ENCODE data around the gene ANKRD60. TPM values are rescaled to one million over a fixed set of nuclear protein-coding genes. Genes with fewer than 3 reads are reported as not detected.

The ANKRD60 gene
- total RNA-seq, 1 experiment from 2014 or later, result not detected

- no peak overlapping the region for H3K4me2 ChIP-seq (ENCODE audit: insufficient read depth, insufficient read length, low read length)
- H3K79me2 ChIP-seq (ENCODE audit: insufficient read depth, low read length), result no peaks in the 10 kb centered on the region
- WGBS (ENCODE audit: extremely low coverage, insufficient read length, low lambda C conversion rate), result no CpG with 5 or more reads among the region's 7 CpGs
- no peak overlapping the region for H2AFZ ChIP-seq (ENCODE audit: low read length)
- no peaks in the 10 kb centered on the region for H3K4me1 ChIP-seq (ENCODE audit: insufficient read depth, low read length)
- H4K8ac ChIP-seq (replicated peaks; ENCODE audit: insufficient read length, low read depth, low read length), result no peak overlapping the region
- H3K36me3 Mint-ChIP-seq (ENCODE audit: insufficient read depth in 1 of 3, low read depth in 3 of 3), result peaks cover 9 to 18% (median 10%) of the 10 kb centered on the region in 3 experiments
- no peak overlapping the region for H3T11ph ChIP-seq (ENCODE audit: low read length)
- H3K27me3 Mint-ChIP-seq (ENCODE audit: low read depth), result peaks cover 12% of the 10 kb centered on the region
- H3K9me3 ChIP-seq (ENCODE audit: control insufficient read depth, low read depth, low read length), result no peaks in the 10 kb centered on the region
- H3K4me3 Mint-ChIP-seq, result no peak overlapping the region
- TF ChIP-seq CTCF (conservative IDR thresholded peaks at IDR 0.05), result no peak; the same call in 2 of the 3 replicates
- no peak overlapping the region for H3K18ac ChIP-seq (ENCODE audit: insufficient read length, low read depth, low read length)
- H4K20me1 ChIP-seq (ENCODE audit: control insufficient read depth, insufficient read depth, insufficient read length), result no peaks in the 10 kb centered on the region
- H3K4ac ChIP-seq (ENCODE audit: low read depth, low read length), result no peak overlapping the region
- no peak overlapping the region for H2BK120ac ChIP-seq (ENCODE audit: low read depth, low read length, poor library complexity, severe bottlenecking)
- no peak overlapping the region for H4K91ac ChIP-seq (ENCODE audit: insufficient read length, low read depth, low read length)
- H3K27me3 ChIP-seq (ENCODE audit: insufficient read depth, low read length), result no peaks in the 10 kb centered on the region
- H3K9me3 Mint-ChIP-seq, result no peaks in the 10 kb centered on the region
- H2BK20ac ChIP-seq (ENCODE audit: low read depth, low read length, poor library complexity, severe bottlenecking), result no peak overlapping the region
- no peak overlapping the region for H3K56ac ChIP-seq (ENCODE audit: insufficient read length, low read depth, low read length)
- peaks cover 5% of the 10 kb centered on the region for H3K23me2 ChIP-seq (ENCODE audit: insufficient read length, low read depth, low read length, poor library complexity, severe bottlenecking)
- no peak overlapping the region for H3K14ac ChIP-seq (ENCODE audit: insufficient read depth, low read length)
- H2BK5ac ChIP-seq (ENCODE audit: insufficient read length, low read length), result no peak overlapping the region
- H3K9ac ChIP-seq (ENCODE audit: extremely low read depth, insufficient read length, low read length), result no peak overlapping the region
- H3K27ac Mint-ChIP-seq, result no peak overlapping the region; a peak in 1 of 7 replicates
- H4K5ac ChIP-seq (ENCODE audit: insufficient read length, low read depth, low read length), result no peak overlapping the region
- H2BK15ac ChIP-seq (ENCODE audit: low read depth, low read length), result no peak overlapping the region
- H3K23ac ChIP-seq (ENCODE audit: insufficient read length, low read depth, low read length), result no peak overlapping the region
- no peak overlapping the region for H2AK5ac ChIP-seq (ENCODE audit: insufficient read length, low read length)
- H2BK12ac ChIP-seq (ENCODE audit: insufficient read length, low read depth, low read length), result no peak overlapping the region
- H3K4me1 Mint-ChIP-seq, result peaks cover 9 to 11% of the 10 kb centered on the region in 2 experiments
- DNase-seq, result no peak
- H3K79me1 ChIP-seq (ENCODE audit: insufficient read depth, low read depth, low read length, poor library complexity, severe bottlenecking), result no peaks in the 10 kb centered on the region
- H3K27ac ChIP-seq (ENCODE audit: insufficient read length, low read depth, low read length), result no peak overlapping the region
Observed at GRCh38 chr20:58239216-58239615, 10.8 kb upstream of the ANKRD60 start.
